Ovary (tissue), 9 donors: ENCODE measurements around the gene NR4A1. TPM values are rescaled to one million over a fixed set of nuclear protein-coding genes. Genes with fewer than 3 reads are reported as not detected.

ENCODE experiments used
- DNase-seq, 5 donors: peaks; one replicate each; pipeline ENCODE4 v3.0.0-alpha.2; 2019 to 2020
- H3K27ac ChIP-seq, 2 donors: fragments of 200-600 bp; one replicate each; pipeline versions ENCODE4 v1.5.1 to v1.8.0; 2019 to 2022
- H3K27me3 ChIP-seq: fragments of 200-600 bp; one replicate; pipeline ENCODE4 v1.8.0; 2022
- H3K36me3 ChIP-seq: fragments of 200-600 bp; sonication (generic); one replicate; pipeline ENCODE4 v1.5.1; 2019
- H3K4me1 ChIP-seq: one replicate; pipeline ENCODE4 v1.8.1; 2013; ENCODE audit warnings: mild to moderate bottlenecking, moderate library complexity; ENCODE audit not compliant: insufficient read depth
- H3K4me3 ChIP-seq: fragments of 200-600 bp; sonication (generic); one replicate; pipeline ENCODE4 v1.5.1; 2017
- H3K9me3 ChIP-seq, 2 donors: fragments of 200-600 bp in 1 of 2; sonication (generic) in 1 of 2; one replicate each; pipeline versions ENCODE4 v1.5.1 to v1.8.1; 2013 to 2019; ENCODE audit warnings: mild to moderate bottlenecking in 1 of 2, moderate library complexity in 1 of 2
- CTCF ChIP-seq, 3 donors: fragments of 450-650 bp in 2 of 3; fragments of 200-600 bp in 1 of 3; IDR thresholded peaks; one replicate each; pipeline versions ENCODE4 v1.5.1 to v1.8.0; 2016 to 2022; ENCODE audit warnings: antibody characterized with exemption in 3 of 3, mild to moderate bottlenecking in 1 of 3
- EP300 ChIP-seq: sonication (generic); formaldehyde crosslinking; IDR thresholded peaks from one replicate; pipeline ENCODE4 v1.6.1; 2017; ENCODE audit warnings: antibody characterized with exemption
- POLR2A ChIP-seq: fragments of 450-650 bp; IDR thresholded peaks from one replicate; pipeline ENCODE4 v1.6.1; 2017; ENCODE audit warnings: antibody characterized with exemption, mild to moderate bottlenecking, moderate library complexity
- WGBS, 3 donors: extraction: QIAGEN DNeasy Blood & Tissue Kit in 1 of 3; methylation state at CpG; one replicate each; pipeline versions ENCODE4 v1.1.5 to v1.1.7; 2013 to 2017; 5-methylcytosine and 5-hydroxymethylcytosine counted together
- intact Hi-C, 4 donors: fragments of 100-400 bp; cut with DNase I; formaldehyde crosslinking; loops; one replicate each; pipeline versions ENCODE4 v1.11.0 to v1.15.1; 2022 to 2023
- polyA plus RNA-seq, 2 donors: library from polyadenylated mRNA; stranded (reverse); fragments of 200-250 nt in 1 of 2; fragments of 350-450 nt in 1 of 2; fragmentation: Illumina TruSeq in 1 of 2; extraction: RNeasy Lipid Tissue Mini Kit (QIAGEN cat#74804) in 1 of 2; gene quantifications; one replicate each; pipeline ENCODE4 v1.2.3, GENCODE V29; 2013 to 2014
- total RNA-seq, 7 donors: library from RNA; depleted of rRNA in 2 of 7; stranded (reverse); fragments of >200 nt in 2 of 7; fragmentation: NEBNext Ultra II Directional in 3 of 7; extraction: Animal tissue kit (Norgen Biotek cat#: 25700) in 3 of 7; gene quantifications; one replicate each; pipeline versions ENCODE4 v1.1.0 to v1.2.4, GENCODE V29; 2016 to 2023
- donor health status: DM: no; HTN: no; CAD: no; lungs with moderate emphysema.
- donor health status: DM: no; HTN: no; CAD: no.
- donor health status: Bipolar disorder and iron deficiency.
- donor health status: DM: yes; HTN: yes; CAD: no.
- donor health status: DM: no; HTN: no; CAD: no.
- donor health status: DM: yes; HTN: yes; CAD: no.

Gene NR4A1
- total and polyA plus RNA-seq, 9 donors, result 41.7 to 1,603 (median 246) TPM

GRCh38 chr12:52011602-52012214, 39.5 kb upstream of the NR4A1 start:
- Histone ChIP-seq H3K27ac (peak overlapping the region in 1 of 2 donors; percentile 87), H3K4me3 (no peak overlapping the region), H3K4me1 (peaks cover 26% of the 10 kb centered on the region), H3K9me3 (no peaks in the 10 kb centered on the region), H3K27me3 (no peaks in the 10 kb centered on the region), H3K36me3 (no peaks in the 10 kb centered on the region)
- DNase-seq, result no peak
- intact Hi-C loops, result no loop called here
- TF ChIP-seq EP300, result no peak
- no peak for TF ChIP-seq POLR2A
- no peak for TF ChIP-seq CTCF (IDR thresholded peaks at IDR 0.05)
- 75 to 80% (median 78%) methylated on average over 8 of the region's 8 CpGs for WGBS, 3 donors

- H3K4me3 ChIP-seq, result no peak overlapping the region
- no peaks in the 10 kb centered on the region for H3K9me3 ChIP-seq
- DNase-seq, result no peak
- WGBS, 3 donors, result 91 to 93% (median 91%) methylated on average over 16 of the region's 16 CpGs
- no peaks in the 10 kb centered on the region for H3K27me3 ChIP-seq
- H3K36me3 ChIP-seq, result no peaks in the 10 kb centered on the region
- peaks cover 23% of the 10 kb centered on the region for H3K4me1 ChIP-seq
- intact Hi-C loops, result no loop called here
- H3K27ac ChIP-seq, result no peak overlapping the region
- TF ChIP-seq CTCF (IDR thresholded peaks at IDR 0.05) (no peak), POLR2A (no peak), EP300 (no peak)
These were observed 37.5 kb upstream of the NR4A1 start for GRCh38 chr12:52013626-52014310.

- H3K9me3 ChIP-seq, result no peaks in the 10 kb centered on the region
- peaks cover 14% of the 10 kb centered on the region for H3K4me1 ChIP-seq
- DNase-seq, result peak in 1 of 5 donors; percentile 38
- TF ChIP-seq POLR2A (no peak), CTCF (IDR thresholded peaks at IDR 0.05) (no peak), EP300 (no peak)
- intact Hi-C loops, result no loop called here
- WGBS, 3 donors, result 78 to 87% (median 79%) methylated on average over 40 to 93 of the region's 93 CpGs
- H3K36me3 ChIP-seq, result no peaks in the 10 kb centered on the region
- H3K27ac ChIP-seq, result no peak overlapping the region
- no peaks in the 10 kb centered on the region for H3K27me3 ChIP-seq
- no peak overlapping the region for H3K4me3 ChIP-seq
These were observed 36.4 kb upstream of the NR4A1 start for GRCh38 chr12:52014567-52015530.

GRCh38 chr12:52015532-52016041, 35.7 kb upstream of the NR4A1 start:
- WGBS, 3 donors, result 69 to 78% (median 70%) methylated on average over 10 of the region's 10 CpGs

More at GRCh38 chr12:52015532-52016041, 35.7 kb upstream of the NR4A1 start:
- Histone ChIP-seq H3K4me3 (no peak overlapping the region), H3K27ac (no peak overlapping the region), H3K27me3 (no peaks in the 10 kb centered on the region), H3K9me3 (no peaks in the 10 kb centered on the region), H3K36me3 (no peaks in the 10 kb centered on the region), H3K4me1 (peaks cover 10% of the 10 kb centered on the region)
- intact Hi-C loops, result no loop called here
- peak in 1 of 5 donors; percentile 37 for DNase-seq
- TF ChIP-seq CTCF (IDR thresholded peaks at IDR 0.05) (no peak), POLR2A (no peak), EP300 (no peak)
